NCI-H1436 (cell line): Measurements from ENCODE around the gene KIFC3.
"Not testable (repeated sequence)": the region's sequence is repeated elsewhere in the genome, so short reads cannot be mapped to it uniquely, and the experiment has no call there.

Experiments
- DNase-seq: peaks from one replicate; lab custom pipeline; 2025; lab: John Stamatoyannopoulos, UW

KIFC3 gene, protein sequence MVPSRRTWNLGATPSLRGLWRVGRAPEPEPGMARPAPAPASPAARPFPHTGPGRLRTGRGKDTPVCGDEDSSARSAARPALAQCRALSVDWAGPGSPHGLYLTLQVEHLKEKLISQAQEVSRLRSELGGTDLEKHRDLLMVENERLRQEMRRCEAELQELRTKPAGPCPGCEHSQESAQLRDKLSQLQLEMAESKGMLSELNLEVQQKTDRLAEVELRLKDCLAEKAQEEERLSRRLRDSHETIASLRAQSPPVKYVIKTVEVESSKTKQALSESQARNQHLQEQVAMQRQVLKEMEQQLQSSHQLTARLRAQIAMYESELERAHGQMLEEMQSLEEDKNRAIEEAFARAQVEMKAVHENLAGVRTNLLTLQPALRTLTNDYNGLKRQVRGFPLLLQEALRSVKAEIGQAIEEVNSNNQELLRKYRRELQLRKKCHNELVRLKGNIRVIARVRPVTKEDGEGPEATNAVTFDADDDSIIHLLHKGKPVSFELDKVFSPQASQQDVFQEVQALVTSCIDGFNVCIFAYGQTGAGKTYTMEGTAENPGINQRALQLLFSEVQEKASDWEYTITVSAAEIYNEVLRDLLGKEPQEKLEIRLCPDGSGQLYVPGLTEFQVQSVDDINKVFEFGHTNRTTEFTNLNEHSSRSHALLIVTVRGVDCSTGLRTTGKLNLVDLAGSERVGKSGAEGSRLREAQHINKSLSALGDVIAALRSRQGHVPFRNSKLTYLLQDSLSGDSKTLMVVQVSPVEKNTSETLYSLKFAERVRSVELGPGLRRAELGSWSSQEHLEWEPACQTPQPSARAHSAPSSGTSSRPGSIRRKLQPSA

DNA sequence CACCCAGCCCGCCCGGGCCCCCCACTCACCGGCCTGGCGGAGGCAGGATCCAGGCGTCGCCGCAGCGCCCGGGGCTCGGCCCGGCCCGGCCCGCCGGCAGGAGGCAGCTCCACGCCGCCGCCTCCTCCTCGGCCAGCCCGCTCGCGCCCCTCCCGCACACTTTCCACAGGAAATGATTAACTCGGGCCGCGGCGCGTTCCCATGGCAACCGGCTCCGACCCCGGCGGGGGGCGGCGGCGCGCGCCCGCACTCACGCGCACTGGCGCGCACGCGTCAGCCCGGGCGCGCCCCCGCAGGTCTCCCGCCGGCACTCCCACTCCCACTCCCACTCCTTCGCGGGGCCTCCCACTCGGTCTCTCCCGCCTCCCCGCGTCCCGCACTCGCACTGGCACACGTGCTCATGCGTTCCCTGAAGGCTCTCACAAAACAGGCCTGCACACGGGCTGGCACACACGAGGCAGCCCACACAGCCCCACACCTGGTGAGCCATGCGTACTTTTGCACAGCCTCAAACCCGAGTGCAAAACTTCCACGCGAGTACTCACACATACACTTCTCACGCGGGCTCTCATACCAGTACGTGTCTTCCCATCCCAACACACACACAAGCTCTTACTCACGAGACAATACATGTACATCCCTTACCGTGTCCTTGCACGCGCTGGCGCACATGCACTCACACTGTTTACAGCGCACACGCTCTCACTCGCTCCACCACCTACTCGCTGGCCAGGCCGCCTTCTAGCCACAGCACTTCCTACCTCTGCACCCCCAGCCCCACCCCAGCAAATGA is at the start of gene KIFC3:
Gene KIFC3, minus strand, starts transcription at position 151 of the 793 bp plus-strand sequence. CDS start 4,248 bp downstream, outside the sequence.
- peak; percentile 73 for DNase-seq

DNA sequence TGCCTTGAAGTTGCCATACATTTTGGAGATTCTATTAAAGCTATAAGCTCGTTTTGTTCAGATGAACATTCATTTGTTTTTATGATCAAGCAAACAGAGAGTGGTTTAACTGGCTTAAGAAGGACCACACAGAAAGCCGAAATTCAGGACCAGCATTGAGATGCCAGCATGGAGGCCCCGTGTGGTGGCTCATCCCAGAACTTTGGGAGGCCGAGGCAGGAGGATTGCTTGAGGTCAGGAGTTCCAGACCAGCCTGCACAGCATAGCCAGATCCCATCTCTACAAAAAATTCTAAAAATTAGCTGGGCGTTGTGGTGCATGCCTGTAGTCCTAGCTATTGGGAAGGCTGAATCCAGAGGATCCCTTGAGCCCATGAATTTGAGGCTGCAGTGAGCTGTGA is 45.9 kb upstream of the KIFC3 start:
- no peak for DNase-seq

DNA sequence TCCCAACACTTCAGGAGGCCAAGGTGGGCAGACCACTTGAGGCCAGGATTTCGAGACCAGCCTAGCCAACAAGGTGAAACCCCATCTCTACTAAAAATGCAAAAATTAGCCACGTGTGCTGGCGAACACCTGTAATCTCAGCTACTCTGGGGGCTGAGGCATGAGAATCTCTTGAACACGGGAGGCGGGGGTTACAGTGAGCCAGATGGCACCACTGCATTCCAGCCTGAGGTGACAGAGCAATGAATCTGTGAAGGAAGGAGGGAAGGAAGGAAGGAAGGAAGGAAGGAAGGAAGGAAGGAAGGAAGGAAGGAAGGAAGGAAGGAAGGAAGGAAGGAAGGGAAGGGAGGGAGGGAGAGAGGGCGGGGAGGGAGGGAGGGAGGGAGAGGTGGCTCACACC is 44.6 kb upstream of the KIFC3 start:
- DNase-seq = not testable (repeated sequence)

DNA sequence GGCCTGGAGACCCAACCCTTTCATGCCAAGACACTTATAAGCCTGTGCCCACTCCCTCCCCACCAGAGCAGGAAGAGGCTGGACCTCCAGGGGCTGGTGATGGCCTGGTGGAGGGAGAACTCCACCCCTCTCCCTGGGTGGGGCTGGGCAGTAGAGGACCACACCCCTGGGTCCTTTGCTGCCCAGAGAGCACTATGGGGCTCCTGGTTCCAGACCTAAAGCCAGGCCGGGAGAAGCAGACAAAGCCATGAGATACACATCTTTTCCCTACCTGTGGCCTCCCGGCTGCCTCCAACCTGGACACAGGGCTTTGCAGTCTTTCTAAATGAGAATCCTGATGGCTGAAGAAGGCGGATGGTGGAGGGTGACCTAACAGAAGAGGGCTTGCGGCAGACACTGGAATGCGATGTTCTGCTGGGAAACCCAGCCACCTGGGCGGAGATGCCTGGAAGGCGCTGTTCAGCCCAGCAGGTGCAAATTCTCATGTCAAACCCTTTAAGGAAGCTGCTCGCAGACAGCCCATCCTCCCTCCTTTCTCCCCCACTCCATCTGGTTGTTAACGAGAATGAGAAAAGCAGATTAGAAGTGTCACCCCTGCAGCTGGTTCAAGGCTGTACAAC is 43.9 kb upstream of the KIFC3 start:
- DNase-seq = no peak

DNA sequence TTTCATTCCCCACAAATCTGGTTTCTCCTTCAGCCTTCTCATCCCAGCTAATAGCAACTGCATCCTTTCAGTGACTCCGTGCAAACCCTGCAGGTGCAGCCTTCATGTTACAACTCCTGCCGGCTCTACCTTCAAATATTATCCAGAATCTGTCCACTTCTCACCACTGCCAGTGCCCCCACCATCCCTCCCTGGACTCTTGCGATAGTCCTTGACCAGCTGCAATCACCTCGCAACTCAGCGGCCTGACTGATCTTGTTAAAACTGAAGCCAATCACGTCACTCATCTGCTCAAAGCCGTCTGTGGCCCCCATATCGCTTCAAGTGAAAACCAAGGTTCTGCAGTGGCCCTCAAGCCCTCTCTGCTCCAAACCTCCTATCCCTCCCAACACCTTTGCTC is 42.8 kb upstream of the KIFC3 start:
- no peak for DNase-seq

DNA sequence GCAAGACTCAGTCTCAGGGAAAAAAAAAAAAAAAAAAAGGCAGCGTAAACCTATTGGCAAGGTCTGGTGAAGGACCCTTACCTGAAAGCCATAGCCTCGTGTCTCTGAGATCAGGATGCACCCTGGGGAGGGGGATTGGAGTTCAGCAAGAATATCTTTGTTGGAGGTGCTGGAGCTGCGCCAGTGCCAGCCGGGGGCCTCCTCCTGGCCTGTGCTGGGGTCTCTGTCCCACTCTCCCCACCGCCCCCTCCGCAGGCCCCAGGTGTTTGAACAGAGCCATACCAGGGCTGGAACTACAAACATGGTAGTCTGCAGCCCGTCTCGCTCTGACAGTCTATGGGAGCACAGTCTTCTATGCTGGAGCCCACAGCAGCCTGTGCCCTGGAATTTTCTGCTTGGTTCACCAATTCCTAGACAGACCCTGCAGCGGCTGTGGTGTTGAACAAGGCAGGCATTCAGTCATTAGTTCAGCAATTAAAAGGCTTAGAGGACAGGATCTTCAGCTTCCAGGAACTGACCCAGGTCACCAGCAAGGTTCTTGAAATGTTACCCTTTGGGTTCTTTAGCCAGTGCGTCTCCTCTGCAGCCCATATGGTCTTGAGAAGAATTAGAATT is 42.2 kb upstream of the KIFC3 start:
- DNase-seq = no peak

DNA sequence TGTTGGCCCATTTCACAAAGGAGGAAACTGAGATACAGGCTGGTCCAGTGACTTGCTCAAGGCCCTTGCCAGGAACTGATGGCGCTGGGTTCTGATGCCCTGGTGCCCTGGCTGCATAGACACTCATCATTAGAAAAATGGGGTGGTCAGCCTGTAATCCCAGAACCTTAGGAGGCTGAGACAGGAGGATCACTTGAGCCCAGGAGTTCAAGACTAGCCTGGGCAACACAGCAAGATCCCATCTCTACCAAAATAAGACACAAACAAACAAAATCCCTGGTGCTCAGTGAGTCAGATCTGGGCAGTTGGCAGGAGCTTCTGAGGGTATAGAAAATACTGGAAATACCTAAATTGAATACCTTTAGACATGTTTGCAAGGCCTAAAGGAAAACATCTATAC is 41.1 kb upstream of the KIFC3 start:
- DNase-seq = no peak

DNA sequence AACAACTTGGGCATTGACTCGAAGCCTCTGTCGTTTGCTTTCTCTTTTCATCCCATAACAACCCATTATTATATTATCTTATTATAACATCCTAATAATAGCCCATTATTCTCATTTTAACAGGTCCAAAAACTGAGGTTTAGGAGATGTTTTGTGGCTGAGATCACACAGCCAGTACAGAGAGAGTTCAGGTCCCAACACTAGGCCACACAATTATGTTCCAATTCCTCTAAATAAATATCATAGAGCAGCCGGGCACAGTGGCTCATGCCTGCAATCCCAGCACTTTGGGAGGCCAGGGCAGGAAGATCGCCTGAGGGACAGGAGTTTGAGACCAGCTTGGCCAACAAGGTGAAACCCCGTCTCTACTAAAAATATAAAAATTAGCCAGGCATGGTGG is 40.3 kb upstream of the KIFC3 start:
- DNase-seq = no peak

DNA sequence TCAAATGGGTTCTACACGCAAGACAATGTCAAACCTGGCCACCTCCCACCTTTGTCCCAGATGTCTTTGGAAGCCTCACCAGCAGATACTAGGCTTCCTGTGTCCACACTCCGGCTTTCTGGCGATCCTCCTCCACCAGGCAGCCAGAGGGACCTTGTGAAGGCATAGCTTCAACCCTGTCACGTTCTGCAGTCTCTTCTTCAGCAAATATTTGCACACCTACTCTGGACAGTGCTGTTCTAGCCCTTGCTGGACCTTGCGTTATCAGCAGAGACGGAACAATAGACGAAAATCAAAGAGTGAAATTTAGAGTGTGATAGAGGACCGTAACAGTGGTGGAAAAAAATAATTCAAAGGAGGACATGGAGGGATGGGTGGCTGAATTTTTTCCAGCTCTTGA is 38.5 kb upstream of the KIFC3 start:
- no peak for DNase-seq

DNA sequence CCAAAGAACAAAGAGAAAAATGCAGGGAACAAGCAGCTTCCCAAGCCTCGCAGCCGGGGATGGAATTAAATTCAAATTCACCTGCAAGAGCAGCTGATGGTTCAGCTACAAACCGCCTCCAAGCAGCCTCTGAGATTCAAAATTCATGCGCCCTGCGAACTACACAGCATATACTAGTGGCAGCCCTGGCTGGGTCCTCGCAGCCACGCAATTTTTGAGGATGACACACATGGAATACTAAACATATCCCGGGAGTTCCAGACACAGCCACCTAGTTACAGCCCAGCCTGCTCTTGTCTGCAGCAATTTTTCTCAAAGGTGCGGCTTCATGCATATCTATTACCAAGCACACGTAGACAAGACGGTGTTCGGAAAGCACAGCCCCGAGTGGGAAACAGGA is 35.9 kb upstream of the KIFC3 start:
- no peak for DNase-seq

DNA sequence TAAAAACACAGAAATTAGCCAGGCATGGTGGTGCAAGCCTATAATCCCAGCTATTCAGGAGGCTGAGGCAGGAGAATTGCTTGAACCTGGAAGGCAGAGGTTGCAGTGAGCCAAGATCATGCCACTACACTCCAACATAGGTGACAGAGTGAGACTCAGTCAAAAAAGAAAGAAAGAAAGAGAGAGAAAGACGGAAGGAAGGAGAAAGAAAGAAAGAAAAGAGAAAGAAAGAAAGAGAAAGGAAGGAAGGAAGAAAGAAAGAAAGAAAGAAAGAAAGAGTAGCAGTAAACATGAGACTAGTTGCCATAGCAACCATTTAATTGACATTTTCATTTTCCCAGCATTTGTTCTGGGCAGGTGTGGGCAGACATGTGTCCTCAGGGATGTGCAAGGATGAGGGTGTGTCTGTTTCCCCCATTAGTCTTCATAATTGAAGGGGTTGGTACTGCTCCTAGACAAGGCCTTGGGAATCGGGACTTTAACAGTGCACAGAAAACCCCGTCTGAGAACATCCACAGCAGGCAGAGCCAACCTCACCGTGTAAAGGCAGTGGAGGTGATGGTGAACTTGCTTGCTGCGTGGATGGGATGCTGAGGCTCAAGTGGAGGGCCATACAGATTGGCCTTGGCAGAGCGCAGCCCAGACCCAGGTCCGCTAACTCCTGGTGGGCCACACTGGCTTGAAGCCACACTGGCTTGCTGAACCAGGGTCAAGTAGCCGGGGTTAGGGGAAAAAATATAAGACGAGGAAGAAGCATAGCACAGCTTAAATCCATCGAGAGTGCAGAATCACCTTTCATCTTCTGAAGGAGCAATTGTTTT is 35.2 kb upstream of the KIFC3 start:
- DNase-seq = no peak

DNA sequence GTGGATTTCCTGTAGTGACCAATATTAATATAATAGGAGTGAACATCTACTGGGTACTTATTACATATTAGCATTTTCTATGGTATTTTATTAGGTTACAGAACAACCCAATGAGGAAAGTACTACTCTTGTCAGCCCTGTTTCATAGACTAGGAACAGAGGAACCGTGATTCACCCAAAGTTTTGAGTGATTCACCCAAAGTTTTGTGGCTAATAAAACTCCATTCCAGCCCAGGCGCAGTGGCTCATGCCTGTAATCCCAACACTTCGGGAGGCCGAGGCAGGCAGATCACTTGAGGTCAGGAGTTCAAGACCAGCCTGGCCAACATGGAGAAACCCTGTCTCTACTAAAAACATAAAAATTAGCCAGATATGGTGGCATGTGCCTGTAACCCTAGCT is 33.1 kb upstream of the KIFC3 start:
- DNase-seq = not testable (repeated sequence)

DNA sequence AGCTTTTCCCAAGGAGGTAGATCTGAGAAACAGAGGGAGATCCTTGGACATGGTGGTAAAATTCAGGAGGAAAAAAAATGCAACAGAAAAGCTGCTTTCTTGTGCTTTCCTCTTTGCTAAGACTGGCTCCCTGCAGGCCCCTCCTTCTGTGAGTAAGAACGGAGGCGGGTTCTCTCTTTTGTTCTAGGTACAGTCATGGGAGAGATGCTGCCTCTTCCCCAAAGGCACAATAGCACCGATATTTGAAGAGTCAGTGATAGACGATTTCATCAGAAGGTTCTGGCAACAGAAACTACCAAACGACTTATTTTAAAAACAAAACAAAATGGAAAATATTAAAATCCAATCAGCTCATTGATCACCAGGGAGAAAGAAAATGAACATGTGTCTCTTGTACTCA is 32.6 kb upstream of the KIFC3 start:
- DNase-seq = no peak

DNA sequence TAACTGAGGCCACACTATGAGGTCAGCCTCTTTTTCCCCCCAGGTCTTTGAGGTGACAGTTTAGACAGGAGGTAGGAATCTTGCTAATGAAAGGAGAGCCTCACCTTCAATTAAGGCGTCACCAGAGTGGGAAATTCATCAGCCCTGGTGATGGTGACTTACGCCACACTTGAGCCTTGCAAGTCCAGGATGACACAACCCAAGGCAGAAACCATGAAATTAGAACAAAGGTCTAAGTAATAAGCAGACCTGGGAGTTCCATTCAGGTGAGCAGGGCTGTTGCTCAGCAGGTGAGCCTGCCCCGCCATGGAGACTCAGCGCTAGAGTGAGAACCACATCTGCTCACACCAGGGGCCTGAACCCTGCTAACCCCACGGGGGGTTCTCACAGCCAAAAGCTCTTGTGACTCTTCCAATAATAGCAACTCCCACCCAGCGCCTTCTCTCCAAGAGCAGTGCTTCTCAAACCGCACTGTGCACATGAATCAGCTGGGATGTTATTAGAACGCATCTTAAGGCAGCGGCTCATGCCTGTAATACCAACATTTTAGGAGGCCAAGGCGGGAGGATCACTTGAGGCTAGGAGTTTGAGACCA is 28.7 kb upstream of the KIFC3 start:
- DNase-seq = no peak

DNA sequence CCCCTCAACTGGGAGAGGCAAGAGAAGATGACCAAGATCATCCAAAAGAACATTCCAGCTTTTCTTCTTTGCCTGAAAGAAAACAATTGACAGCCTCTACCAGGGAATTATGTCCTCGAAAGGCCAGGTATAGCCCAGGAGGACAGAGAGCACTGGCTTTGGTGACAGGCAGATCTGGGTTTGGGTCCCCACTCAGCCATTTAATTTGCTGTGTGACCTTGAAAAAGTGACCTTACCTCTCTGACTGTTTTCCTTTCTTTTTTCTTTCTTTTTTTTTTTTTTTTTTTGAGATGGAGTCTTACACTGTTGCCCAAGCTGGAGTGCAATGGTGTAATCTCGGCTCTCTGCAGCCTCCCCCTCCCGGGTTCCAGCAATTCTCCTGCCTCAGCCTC is 27.7 kb upstream of the KIFC3 start:
- no peak for DNase-seq

DNA sequence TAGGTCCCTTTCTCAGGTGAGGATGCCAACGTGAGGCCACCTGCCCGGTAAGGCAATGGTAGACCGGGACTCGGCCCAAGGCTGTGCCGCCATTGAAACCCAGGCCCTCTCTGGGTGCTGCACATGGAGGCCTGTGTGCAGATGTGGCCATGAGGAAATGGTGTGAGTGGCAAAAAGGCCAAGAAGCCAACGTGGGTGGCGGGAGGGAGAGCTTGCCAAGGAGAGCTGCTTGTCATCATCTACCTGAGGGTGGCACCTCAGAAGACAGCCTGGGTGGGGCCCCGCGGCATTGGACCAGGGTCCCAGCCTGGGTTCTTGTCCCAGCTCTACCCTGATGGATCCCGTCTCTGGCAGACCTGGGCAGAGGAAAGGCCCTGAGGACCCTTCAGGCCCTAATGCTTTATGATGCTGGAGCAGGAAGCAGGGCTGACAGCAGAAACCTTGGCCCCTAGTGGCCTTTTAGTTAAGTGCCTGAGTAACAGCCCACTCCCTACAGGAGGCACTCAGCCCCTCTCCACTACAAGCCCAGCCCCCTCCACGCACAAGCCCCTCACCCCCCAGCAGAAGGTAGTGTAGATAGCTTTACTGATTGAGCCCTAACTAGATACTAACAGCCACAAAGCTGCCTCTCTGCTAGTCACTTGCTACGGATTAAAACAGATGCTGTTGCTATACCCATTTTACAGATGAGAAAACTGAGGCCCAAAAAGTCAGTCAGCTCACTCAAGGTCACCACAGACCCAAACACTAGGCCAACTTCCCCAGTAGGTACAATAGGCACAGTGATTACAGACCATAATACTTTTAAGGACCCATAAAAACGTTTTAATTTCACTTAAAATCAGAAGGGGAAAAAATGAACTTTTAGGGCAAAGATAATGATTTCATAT is 26.2 kb upstream of the KIFC3 start:
- no peak for DNase-seq

DNA sequence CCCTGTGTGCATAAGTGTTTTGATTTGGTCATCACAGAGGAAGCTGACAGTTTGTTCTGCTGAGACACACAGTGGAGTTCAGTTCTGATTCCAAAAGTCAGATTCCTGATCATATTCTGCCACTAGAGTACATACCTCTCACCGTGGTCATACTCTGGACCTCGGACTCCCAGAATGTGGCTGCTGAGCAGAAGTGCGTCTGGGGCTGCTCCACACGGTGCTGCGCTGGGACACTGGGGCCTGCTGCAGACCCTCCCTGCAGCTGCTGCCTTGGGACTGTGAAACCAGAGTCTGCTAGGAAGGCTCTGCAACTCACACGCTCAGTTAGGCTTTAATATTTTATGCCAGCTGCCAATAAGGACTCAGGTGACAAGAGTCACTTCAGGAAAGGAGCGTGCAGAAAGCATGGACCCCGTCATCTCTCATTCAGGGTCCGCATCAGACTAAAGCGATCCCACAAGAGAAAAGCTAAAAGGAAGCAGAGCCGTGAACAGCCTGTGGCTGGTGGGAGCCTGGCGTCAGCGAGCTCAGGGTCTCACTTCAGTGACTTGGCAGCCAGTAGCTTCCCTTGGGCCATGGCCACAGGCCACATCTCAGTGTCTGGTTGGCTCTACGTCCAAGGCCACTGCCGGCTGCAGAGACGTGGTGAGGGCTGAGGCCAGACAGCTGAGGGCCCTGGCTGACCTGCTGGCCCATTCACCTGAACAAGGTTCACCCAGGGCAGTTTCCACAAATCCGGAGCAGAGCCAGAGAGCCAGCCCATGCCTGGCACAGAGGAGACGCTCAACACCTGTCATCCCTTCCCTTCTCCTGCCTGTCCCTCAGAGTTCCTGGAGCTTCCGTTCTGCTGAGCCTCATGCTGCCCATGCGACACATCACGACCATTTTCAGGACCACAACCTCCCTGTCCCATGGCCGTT is 24.7 kb upstream of the KIFC3 start:
- no peak for DNase-seq

DNA sequence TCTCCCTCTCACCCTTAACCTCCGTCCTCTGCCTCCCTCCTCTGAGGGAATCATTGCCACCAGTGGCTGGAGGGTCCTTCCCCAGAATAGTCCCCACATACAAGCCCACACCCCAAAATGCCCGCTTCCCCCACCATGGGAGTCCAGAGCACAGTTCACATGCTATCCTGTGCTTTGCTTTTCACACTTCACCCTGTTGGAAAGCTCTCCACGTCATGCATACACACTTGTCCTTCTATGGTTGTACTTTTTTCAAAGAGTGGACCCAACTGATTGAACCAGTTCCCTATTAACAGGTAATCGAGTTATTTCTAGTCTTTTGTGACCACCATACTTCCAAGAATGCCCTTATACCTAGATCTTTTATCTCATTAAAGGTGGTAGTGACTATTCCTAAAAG is 23.8 kb upstream of the KIFC3 start:
- DNase-seq = no peak
